Liver (tissue), 9 donors: ENCODE data around the gene LRIG1. TPM values are rescaled to one million over a fixed set of nuclear protein-coding genes. Genes with fewer than 3 reads are reported as not detected.

Source experiments
- DNase-seq: peaks from one replicate; pipeline ENCODE4 v3.0.0-alpha.2; 2017; ENCODE audit warnings: low spot score
- H3K27ac ChIP-seq, 2 donors: one replicate each; pipeline ENCODE4 v1.7.0; 2013; ENCODE audit warnings: inconsistent platforms in 2 of 2, low read length in 2 of 2, control low read depth in 1 of 2, low read depth in 1 of 2, mild to moderate bottlenecking in 1 of 2
- H3K27me3 ChIP-seq, 4 donors: one replicate each; pipeline versions ENCODE4 v1.6.1 to v1.7.0; 2013; ENCODE audit warnings: low read length in 3 of 4, inconsistent platforms in 1 of 4, mild to moderate bottlenecking in 1 of 4, moderate library complexity in 1 of 4; ENCODE audit not compliant: control insufficient read depth in 4 of 4, insufficient read depth in 4 of 4
- H3K36me3 ChIP-seq, 4 donors: one replicate each; pipeline versions ENCODE4 v1.6.1 to v1.7.0; 2013; ENCODE audit warnings: low read length in 3 of 4, mild to moderate bottlenecking in 3 of 4, low read depth in 1 of 4, moderate library complexity in 1 of 4; ENCODE audit not compliant: control insufficient read depth in 4 of 4, insufficient read depth in 3 of 4
- H3K4me1 ChIP-seq, 4 donors: one replicate each; pipeline versions ENCODE4 v1.6.1 to v1.7.0; 2013; ENCODE audit warnings: low read length in 3 of 4, mild to moderate bottlenecking in 3 of 4, moderate library complexity in 1 of 4; ENCODE audit not compliant: control insufficient read depth in 4 of 4, insufficient read depth in 4 of 4
- H3K4me3 ChIP-seq, 3 donors: one replicate each; pipeline versions ENCODE4 v1.6.1 to v1.7.0; 2013; ENCODE audit warnings: low read length in 3 of 3, control low read depth in 1 of 3, low read depth in 1 of 3, mild to moderate bottlenecking in 1 of 3
- H3K9ac ChIP-seq, 2 donors: one replicate each; pipeline ENCODE4 v1.7.0; 2013; ENCODE audit warnings: low read length in 2 of 2, mild to moderate bottlenecking in 2 of 2, moderate library complexity in 2 of 2, control low read depth in 1 of 2, low read depth in 1 of 2
- H3K9me3 ChIP-seq, 4 donors: one replicate each; pipeline versions ENCODE4 v1.6.1 to v1.7.0; 2013; ENCODE audit warnings: low read length in 3 of 4; ENCODE audit not compliant: control insufficient read depth in 4 of 4
- CTCF ChIP-seq: fragments of 150-350 bp; IDR thresholded peaks from 2 replicates; pipeline ENCODE4 v1.5.1; 2017; ENCODE audit warnings: improper control_type of control experiment, low read depth, low read length; ENCODE audit not compliant: missing input control
- EGR1 ChIP-seq, 2 donors: IDR thresholded peaks; 2 replicates each; pipeline ENCODE4 v1.6.1; 2016 to 2018; ENCODE audit warnings: antibody characterized with exemption in 2 of 2, low read depth in 2 of 2
- FOXA1 ChIP-seq: IDR thresholded peaks from 2 replicates; pipeline ENCODE4 v1.6.1; 2016; ENCODE audit warnings: antibody characterized with exemption
- FOXA2 ChIP-seq: IDR thresholded peaks from 2 replicates; pipeline ENCODE4 v1.6.1; 2016; ENCODE audit warnings: antibody characterized with exemption
- GABPA ChIP-seq, 2 donors: IDR thresholded peaks in 1 of 2; conservative IDR thresholded peaks in 1 of 2; 2 replicates each; pipeline ENCODE4 v1.6.1; 2016; ENCODE audit warnings: antibody characterized with exemption in 2 of 2, mild to moderate bottlenecking in 1 of 2, moderate library complexity in 1 of 2
- HNF4A ChIP-seq, 2 donors: conservative IDR thresholded peaks; 2 replicates each; pipeline ENCODE4 v1.6.1; 2016; ENCODE audit warnings: antibody characterized with exemption in 2 of 2, mild to moderate bottlenecking in 2 of 2
- HNF4G ChIP-seq: IDR thresholded peaks from 2 replicates; pipeline ENCODE4 v1.6.1; 2016; ENCODE audit warnings: antibody characterized with exemption
- JUND ChIP-seq, 2 donors: IDR thresholded peaks; 2 replicates each; pipeline ENCODE4 v1.6.1; 2016; ENCODE audit warnings: antibody characterized with exemption in 2 of 2
- MAX ChIP-seq: IDR thresholded peaks from 2 replicates; pipeline ENCODE4 v1.6.1; 2016; ENCODE audit warnings: antibody characterized with exemption
- NR2F2 ChIP-seq: IDR thresholded peaks from 2 replicates; pipeline ENCODE4 v1.6.1; 2016; ENCODE audit warnings: antibody characterized with exemption
- RAD21 ChIP-seq, 2 donors: IDR thresholded peaks; 2 replicates each; pipeline ENCODE4 v1.6.1; 2016; ENCODE audit warnings: antibody characterized with exemption in 2 of 2, mild to moderate bottlenecking in 2 of 2
- REST ChIP-seq: IDR thresholded peaks from 2 replicates; pipeline ENCODE4 v1.6.1; 2016; ENCODE audit warnings: antibody characterized with exemption, mild to moderate bottlenecking
- RXRA ChIP-seq, 2 donors: IDR thresholded peaks; 2 replicates each; pipeline ENCODE4 v1.6.1; 2017 to 2018; ENCODE audit warnings: antibody characterized with exemption in 2 of 2, mild to moderate bottlenecking in 1 of 2
- SP1 ChIP-seq: IDR thresholded peaks from 2 replicates; pipeline ENCODE4 v1.6.1; 2018; ENCODE audit warnings: antibody characterized with exemption, mild to moderate bottlenecking
- TAF1 ChIP-seq: conservative IDR thresholded peaks from 2 replicates; pipeline ENCODE4 v1.6.1; 2016; ENCODE audit warnings: antibody characterized with exemption, mild to moderate bottlenecking
- YY1 ChIP-seq: IDR thresholded peaks from 2 replicates; pipeline ENCODE4 v1.6.1; 2016; ENCODE audit warnings: antibody characterized with exemption, mild to moderate bottlenecking
- ZBTB33 ChIP-seq: IDR thresholded peaks from 2 replicates; pipeline ENCODE4 v1.6.1; 2016; ENCODE audit warnings: antibody characterized with exemption
- WGBS: extraction: QIAGEN DNeasy Blood & Tissue Kit; methylation state at CpG from one replicate; pipeline ENCODE4 v1.1.7; 2013; 5-methylcytosine and 5-hydroxymethylcytosine counted together
- polyA plus RNA-seq, 2 donors: library from polyadenylated mRNA; stranded (reverse) in 1 of 2; unstranded in 1 of 2; fragments of 200-250 nt in 1 of 2; fragments of >200 nt in 1 of 2; fragmentation: Nextera tagmentation in 1 of 2; extraction: Ambion mirVana in 1 of 2; gene quantifications; one replicate each; pipeline versions ENCODE4 v1.2.1 to v1.2.3, GENCODE V29; 2013 to 2015
- total RNA-seq, 2 donors: library from RNA; depleted of rRNA; stranded (reverse); fragments of >200 nt; gene quantifications; one replicate each; pipeline ENCODE4 v1.2.3, GENCODE V29; 2014
- donor health status: healthy.
- donor health status: healthy.
- donor health status: healthy.
- donor health status: healthy.
- donor health status: healthy.

Gene LRIG1
- total and polyA plus RNA-seq, 4 donors = 9.4 to 48.9 (median 12.9) TPM

GRCh38 chr3:66401675-66402491 lies 98.9 kb downstream of the LRIG1 start:
- no peaks in the 10 kb centered on the region for H3K9me3 ChIP-seq
- TF ChIP-seq RAD21 (IDR thresholded peaks at IDR 0.05) (no peak), FOXA2 (no peak), YY1 (no peak), GABPA (IDR thresholded peaks at IDR 0.05 in 1 of 2, conservative IDR thresholded peaks at IDR 0.05 in 1 of 2) (no peak), EGR1 (IDR thresholded peaks at IDR 0.05; ENCODE audit: low read depth in 2 of 2) (no peak), HNF4A (conservative IDR thresholded peaks at IDR 0.05) (no peak), RXRA (IDR thresholded peaks at IDR 0.05) (no peak), ZBTB33 (no peak), NR2F2 (no peak), REST (no peak), HNF4G (no peak), JUND (IDR thresholded peaks at IDR 0.05) (no peak), TAF1 (no peak), SP1 (no peak)
- no peaks in the 10 kb centered on the region for H3K27me3 ChIP-seq
- H3K4me1 ChIP-seq = peaks cover 2 to 27% (median 16%) of the 10 kb centered on the region in 4 donors
- H3K27ac ChIP-seq = no peak overlapping the region
- no peak for DNase-seq
- no peak overlapping the region for H3K4me3 ChIP-seq
- H3K36me3 ChIP-seq = peaks cover 4 to 35% (median 21%) of the 10 kb centered on the region in 4 donors
- H3K9ac ChIP-seq = no peak overlapping the region
- WGBS = 95% methylated on average over 20 of the region's 20 CpGs

GRCh38 chr3:66401157-66401550 lies 99.7 kb downstream of the LRIG1 start:
- WGBS = 85% methylated on average over 10 of the region's 10 CpGs
- H3K9ac ChIP-seq = no peak overlapping the region
- no peak for DNase-seq
- H3K36me3 ChIP-seq = peaks cover 4 to 37% (median 25%) of the 10 kb centered on the region in 4 donors
- no peaks in the 10 kb centered on the region for H3K9me3 ChIP-seq
- no peak overlapping the region for H3K4me3 ChIP-seq
- peaks cover 2 to 19% (median 9%) of the 10 kb centered on the region in 4 donors for H3K4me1 ChIP-seq
- no peak overlapping the region for H3K27ac ChIP-seq
- H3K27me3 ChIP-seq = no peaks in the 10 kb centered on the region
- TF ChIP-seq GABPA (IDR thresholded peaks at IDR 0.05 in 1 of 2, conservative IDR thresholded peaks at IDR 0.05 in 1 of 2) = no peak
- TF ChIP-seq REST = no peak
- TF ChIP-seq YY1 = no peak
- no peak for TF ChIP-seq RAD21 (IDR thresholded peaks at IDR 0.05)
- TF ChIP-seq JUND (IDR thresholded peaks at IDR 0.05) = no peak
- no peak for TF ChIP-seq MAX
- TF ChIP-seq CTCF = no peak
- TF ChIP-seq ZBTB33 = no peak
- TF ChIP-seq HNF4A (conservative IDR thresholded peaks at IDR 0.05) = no peak
- no peak for TF ChIP-seq FOXA1
- TF ChIP-seq SP1 = no peak
- TF ChIP-seq NR2F2 = no peak
- no peak for TF ChIP-seq EGR1 (IDR thresholded peaks at IDR 0.05; ENCODE audit: low read depth in 2 of 2)
- no peak for TF ChIP-seq TAF1
